Measurements from ENCODE around the gene ZEB2. TPM values are rescaled to one million over a fixed set of nuclear protein-coding genes. Genes with fewer than 3 reads are reported as not detected.

ZEB2 gene
- total RNA-seq, 4 donors from 2014 or later = 12.4 to 149 (median 29.9) TPM

GRCh38 chr2:144412709-144413108 lies 107.2 kb downstream of the ZEB2 start:
- Histone ChIP-seq H3K27me3 (no peaks in the 10 kb centered on the region), H3K9me3 (no peaks in the 10 kb centered on the region), H3K4me1 (peaks cover 0 to 3% (median 0%) of the 10 kb centered on the region in 4 donors), H3K36me3 (no peaks in the 10 kb centered on the region), H3K27ac (no peak overlapping the region), H3K4me3 (no peak overlapping the region)
- TF ChIP-seq POLR2A (IDR thresholded peaks at IDR 0.05) = no peak
- TF ChIP-seq, protein P1, sequence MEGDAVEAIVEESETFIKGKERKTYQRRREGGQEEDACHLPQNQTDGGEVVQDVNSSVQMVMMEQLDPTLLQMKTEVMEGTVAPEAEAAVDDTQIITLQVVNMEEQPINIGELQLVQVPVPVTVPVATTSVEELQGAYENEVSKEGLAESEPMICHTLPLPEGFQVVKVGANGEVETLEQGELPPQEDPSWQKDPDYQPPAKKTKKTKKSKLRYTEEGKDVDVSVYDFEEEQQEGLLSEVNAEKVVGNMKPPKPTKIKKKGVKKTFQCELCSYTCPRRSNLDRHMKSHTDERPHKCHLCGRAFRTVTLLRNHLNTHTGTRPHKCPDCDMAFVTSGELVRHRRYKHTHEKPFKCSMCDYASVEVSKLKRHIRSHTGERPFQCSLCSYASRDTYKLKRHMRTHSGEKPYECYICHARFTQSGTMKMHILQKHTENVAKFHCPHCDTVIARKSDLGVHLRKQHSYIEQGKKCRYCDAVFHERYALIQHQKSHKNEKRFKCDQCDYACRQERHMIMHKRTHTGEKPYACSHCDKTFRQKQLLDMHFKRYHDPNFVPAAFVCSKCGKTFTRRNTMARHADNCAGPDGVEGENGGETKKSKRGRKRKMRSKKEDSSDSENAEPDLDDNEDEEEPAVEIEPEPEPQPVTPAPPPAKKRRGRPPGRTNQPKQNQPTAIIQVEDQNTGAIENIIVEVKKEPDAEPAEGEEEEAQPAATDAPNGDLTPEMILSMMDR (IDR thresholded peaks at IDR 0.05) = no peak
- no peak for DNase-seq

DNA sequence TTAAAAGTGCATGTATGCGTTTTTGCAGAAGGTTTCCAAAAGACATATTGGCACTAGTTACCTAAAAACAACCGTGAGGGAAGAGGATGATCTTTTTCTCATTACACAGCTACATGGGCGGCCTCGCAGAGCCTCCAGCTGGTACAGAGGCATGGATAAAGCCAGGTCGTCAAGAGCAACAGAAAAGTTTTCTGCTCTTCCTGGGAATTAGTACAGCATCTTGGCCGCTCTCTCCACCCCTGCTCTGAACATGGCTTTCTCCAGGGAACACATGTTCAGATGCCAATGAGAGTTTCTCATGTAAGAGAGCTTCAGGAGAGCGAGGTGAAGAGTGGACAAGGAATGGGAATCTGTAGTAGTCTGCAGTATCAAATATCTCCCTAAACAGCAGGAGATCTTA lies 108.4 kb downstream of the ZEB2 start:
- H3K27me3 ChIP-seq = no peaks in the 10 kb centered on the region
- H3K27ac ChIP-seq = no peak overlapping the region
- no peaks in the 10 kb centered on the region for H3K9me3 ChIP-seq
- no peak for TF ChIP-seq POLR2A (IDR thresholded peaks at IDR 0.05)
- H3K36me3 ChIP-seq = no peaks in the 10 kb centered on the region
- no peak overlapping the region for H3K4me3 ChIP-seq
- no peak for DNase-seq
- H3K4me1 ChIP-seq = peaks cover 0 to 3% (median 0%) of the 10 kb centered on the region in 4 donors

DNA sequence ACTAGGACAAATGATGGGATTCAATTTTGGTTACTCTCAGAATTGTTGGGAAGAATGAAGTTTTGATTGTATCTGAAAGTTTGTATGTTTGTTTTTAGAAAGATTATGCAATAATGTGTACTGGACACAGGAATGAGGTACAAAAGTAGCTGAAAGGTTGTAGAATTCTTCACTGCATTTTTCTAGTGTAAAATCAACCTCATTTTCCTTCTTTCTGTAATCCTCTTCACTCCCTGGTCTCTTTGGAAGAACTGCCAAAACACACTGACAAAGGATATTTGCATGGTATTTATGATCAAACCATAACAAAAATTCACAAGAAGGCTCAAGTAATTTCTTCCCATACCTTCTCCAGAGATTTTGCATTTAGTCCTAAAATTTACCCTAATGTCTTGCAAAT lies 110.7 kb downstream of the ZEB2 start:
- Histone ChIP-seq H3K27me3 (no peaks in the 10 kb centered on the region), H3K4me3 (no peak overlapping the region), H3K27ac (no peak overlapping the region), H3K36me3 (no peaks in the 10 kb centered on the region), H3K9me3 (no peaks in the 10 kb centered on the region), H3K4me1 (peaks cover 0 to 3% (median 0%) of the 10 kb centered on the region in 4 donors)
- TF ChIP-seq POLR2A (IDR thresholded peaks at IDR 0.05) = no peak
- TF ChIP-seq, protein P1 (IDR thresholded peaks at IDR 0.05) = no peak
- no peak for DNase-seq

- no peak for DNase-seq
- no peak overlapping the region for H3K27ac ChIP-seq
- no peak for TF ChIP-seq POLR2A (IDR thresholded peaks at IDR 0.05)
- TF ChIP-seq, protein P1 (IDR thresholded peaks at IDR 0.05) = no peak
- H3K9me3 ChIP-seq = no peaks in the 10 kb centered on the region
- H3K4me3 ChIP-seq = no peak overlapping the region
- H3K27me3 ChIP-seq = no peaks in the 10 kb centered on the region
- no peaks in the 10 kb centered on the region for H3K36me3 ChIP-seq
- H3K4me1 ChIP-seq = no peaks in the 10 kb centered on the region
These were observed 112.7 kb downstream of the ZEB2 start for GRCh38 chr2:144407262-144407661.

GRCh38 chr2:144405982-144406788 lies 113.7 kb downstream of the ZEB2 start:
- Histone ChIP-seq H3K9me3 (no peaks in the 10 kb centered on the region), H3K4me1 (no peaks in the 10 kb centered on the region), H3K36me3 (no peaks in the 10 kb centered on the region), H3K4me3 (no peak overlapping the region), H3K27ac (peak overlapping the region in 1 of 4 donors; percentile 11), H3K27me3 (no peaks in the 10 kb centered on the region)
- TF ChIP-seq, protein P1 (IDR thresholded peaks at IDR 0.05) = no peak
- no peak for TF ChIP-seq POLR2A (IDR thresholded peaks at IDR 0.05)
- no peak for DNase-seq

- Histone ChIP-seq H3K27ac (no peak overlapping the region), H3K4me3 (no peak overlapping the region), H3K9me3 (no peaks in the 10 kb centered on the region), H3K4me1 (no peaks in the 10 kb centered on the region), H3K36me3 (no peaks in the 10 kb centered on the region), H3K27me3 (no peaks in the 10 kb centered on the region)
- DNase-seq = no peak
- TF ChIP-seq POLR2A (IDR thresholded peaks at IDR 0.05) = no peak
- TF ChIP-seq, protein P1 (IDR thresholded peaks at IDR 0.05) = no peak
These were observed 114.6 kb downstream of the ZEB2 start for GRCh38 chr2:144405321-144405720.
